SW480 (cell line): ENCODE results near the gene PRSS57.
"Not testable (repeated sequence)": the region's sequence is repeated elsewhere in the genome, so short reads cannot be mapped to it uniquely, and the experiment has no call there.

Experiments
- DNase-seq: peaks from one replicate; pipeline ENCODE4 v3.0.0-alpha.2; 2016; ENCODE audit warnings: low spot score

Gene PRSS57

GRCh38 chr19:695352-695949 is at the start of gene PRSS57:
TSS of gene PRSS57 (minus strand) at chr19:695452. CDS start at chr19:695430, 22 bp downstream.
- no peak for DNase-seq

DNA sequence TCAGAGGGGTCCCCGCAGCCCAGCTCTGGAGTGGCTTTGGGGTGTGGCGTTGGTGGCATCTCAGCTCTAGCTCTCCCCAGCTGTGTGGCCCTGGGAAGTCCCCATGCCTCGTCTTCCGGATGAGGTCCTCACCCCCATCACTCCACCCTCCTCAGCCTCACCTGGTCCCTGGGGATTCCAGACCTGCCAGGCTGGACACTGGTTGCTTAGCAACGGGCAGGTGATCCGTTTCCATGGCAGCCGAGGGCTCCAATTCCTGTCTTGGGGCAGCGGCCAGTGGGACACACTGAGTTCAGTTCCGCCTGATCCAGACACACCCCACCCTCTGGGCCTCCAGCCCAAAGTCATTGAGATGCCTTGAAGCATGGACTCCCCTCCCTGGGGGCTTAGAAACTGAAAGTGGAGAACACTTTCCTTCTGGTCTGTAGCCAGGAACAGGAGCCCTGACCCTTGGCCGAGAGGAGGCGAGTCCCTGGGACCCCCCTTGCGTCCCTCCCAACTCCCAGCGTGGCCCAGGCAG is 48.0 kb upstream of the PRSS57 start:
- DNase-seq: no peak

DNA sequence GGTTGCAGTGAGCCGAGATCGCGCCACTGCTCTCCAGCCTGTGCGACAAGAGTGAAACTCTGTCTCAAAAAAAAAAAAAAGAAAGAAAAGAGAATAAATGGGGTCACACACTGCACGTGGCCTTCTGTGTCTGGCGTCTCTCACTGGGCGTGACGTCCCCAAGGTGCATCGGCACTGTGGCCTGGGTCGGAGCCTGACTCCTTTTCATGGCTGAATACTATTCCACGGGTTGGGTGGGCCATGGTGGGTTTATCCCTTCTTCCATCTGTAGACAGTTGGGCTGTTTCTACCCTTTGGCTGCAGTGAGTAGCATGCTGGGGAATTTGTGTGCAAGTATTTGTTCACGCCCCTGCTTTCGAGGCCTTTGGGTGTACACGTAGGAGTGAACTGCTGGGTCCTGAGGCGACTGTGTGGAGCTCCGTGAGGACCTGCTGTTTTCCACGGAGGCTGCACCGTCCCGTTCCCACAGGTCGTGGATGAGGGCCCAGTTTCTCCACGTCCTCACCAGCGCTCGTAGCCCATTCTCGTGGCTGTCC is 47.4 kb upstream of the PRSS57 start:
- no peak for DNase-seq

- peak; percentile 34 for DNase-seq
These were observed 46.4 kb upstream of the PRSS57 start for GRCh38 chr19:741506-742131.

- DNase-seq: not testable (repeated sequence)
These were observed 45.7 kb upstream of the PRSS57 start for GRCh38 chr19:740816-741505.

- no peak for DNase-seq
These were observed 44.9 kb upstream of the PRSS57 start for GRCh38 chr19:739998-740715.

- DNase-seq: no peak
These were observed 43.4 kb upstream of the PRSS57 start for GRCh38 chr19:738509-739128.

DNA sequence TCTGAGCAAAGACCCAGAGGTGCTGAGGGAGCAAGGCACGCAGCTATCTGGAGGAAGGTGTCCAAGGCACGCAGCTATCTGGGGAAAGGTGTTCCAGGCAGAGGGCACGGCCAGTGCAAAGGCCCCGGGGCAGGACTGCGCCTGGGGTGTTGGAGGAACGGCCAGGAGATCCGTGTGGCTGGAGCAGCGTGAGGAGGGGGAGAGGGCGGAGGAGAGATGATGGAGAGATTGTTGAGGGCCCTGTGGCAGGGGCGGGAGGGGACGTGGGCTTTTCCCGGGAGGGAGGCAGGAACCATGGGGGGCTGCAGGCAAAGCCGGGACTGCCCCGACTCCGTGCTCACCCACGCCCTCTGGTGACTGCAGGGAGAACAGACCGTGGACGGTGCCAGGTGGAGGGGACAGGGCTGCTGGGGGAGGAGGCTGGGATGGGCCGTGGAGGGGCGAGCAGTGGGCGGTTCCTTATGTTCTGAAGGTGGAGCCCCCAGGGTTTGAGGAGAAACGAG is 42.4 kb upstream of the PRSS57 start:
- DNase-seq: no peak

- DNase-seq: no peak
These were observed 40.9 kb upstream of the PRSS57 start for GRCh38 chr19:736125-736524.

- DNase-seq: no peak
These were observed 39.5 kb upstream of the PRSS57 start for GRCh38 chr19:734716-735115.

- no peak for DNase-seq
These were observed 37.2 kb upstream of the PRSS57 start for GRCh38 chr19:732148-733069.

DNA sequence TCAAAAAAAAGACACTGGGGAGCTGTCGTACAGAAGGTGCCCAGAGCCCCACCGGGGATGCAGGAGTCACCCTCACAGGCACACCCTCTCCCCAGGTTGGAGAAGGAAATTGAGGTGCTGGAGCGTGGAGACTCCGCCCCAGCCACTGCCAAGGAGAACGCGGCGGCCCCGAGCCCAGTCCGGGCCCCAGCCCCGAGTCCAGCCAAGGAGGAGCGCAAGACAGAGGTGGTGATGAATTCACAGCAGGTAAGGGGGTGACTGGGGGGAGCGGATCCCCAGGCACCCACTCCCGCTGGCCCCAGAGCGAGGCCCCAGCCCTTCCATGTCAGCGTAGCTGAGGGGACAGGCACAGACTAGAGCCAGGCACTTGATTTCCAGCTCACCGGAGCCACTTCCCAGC is 35.7 kb upstream of the PRSS57 start:
- no peak for DNase-seq

GRCh38 chr19:729965-730668 is 34.9 kb upstream of the PRSS57 start:
- DNase-seq: no peak

DNA sequence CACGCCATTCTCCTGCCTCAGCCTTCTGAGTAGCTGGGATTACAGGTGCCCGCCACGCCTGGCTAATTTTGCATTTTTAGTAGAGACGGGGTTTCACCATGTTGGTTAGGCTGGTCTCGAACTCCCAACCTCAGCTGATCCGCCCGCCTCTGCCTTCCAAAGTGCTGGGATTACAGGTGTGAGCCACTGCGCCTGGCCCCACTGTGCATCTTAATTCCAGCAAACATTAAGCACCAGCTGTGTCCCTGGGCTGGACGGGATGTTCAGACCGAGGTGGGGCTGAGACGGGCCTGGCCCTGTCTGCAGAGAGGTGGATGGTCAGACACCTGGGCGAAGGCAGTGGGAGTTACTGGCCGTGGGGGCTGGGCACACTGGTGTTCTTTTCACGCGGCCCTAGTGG is 34.3 kb upstream of the PRSS57 start:
- DNase-seq: not testable (repeated sequence)

- peak; percentile 52 for DNase-seq
These were observed 32.8 kb upstream of the PRSS57 start for GRCh38 chr19:728011-728410.

- DNase-seq: no peak
These were observed 32.0 kb upstream of the PRSS57 start for GRCh38 chr19:726993-727956.

GRCh38 chr19:725461-726089 is 30.3 kb upstream of the PRSS57 start:
- no peak for DNase-seq

DNA sequence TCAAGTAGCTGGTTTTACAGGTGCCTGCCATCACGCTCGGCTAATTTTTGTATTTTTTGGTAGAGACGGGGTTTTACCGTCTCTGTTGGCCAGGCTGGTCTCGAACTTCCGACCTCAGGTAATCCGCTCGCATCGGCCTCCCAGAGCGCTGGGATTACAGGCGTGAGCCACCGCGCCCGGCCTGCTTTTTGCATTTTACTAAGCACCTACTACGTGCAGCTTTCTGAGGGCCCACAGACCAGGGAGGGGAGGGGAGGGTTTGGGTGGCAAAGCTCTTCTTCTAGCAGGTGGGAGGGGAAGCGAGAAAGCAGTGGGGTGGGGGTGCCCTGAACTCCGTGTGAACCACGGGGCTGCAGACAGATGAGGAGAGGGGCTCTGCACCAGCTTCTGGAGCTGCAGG is 28.5 kb upstream of the PRSS57 start:
- DNase-seq: no peak
